ENCODE data around the gene USP47. TPM values are rescaled to one million over a fixed set of nuclear protein-coding genes. Genes with fewer than 3 reads are reported as not detected.

Gene USP47
- total and polyA plus RNA-seq, 2 experiments from 2014 or later: 16.3 to 36.7 TPM

DNA sequence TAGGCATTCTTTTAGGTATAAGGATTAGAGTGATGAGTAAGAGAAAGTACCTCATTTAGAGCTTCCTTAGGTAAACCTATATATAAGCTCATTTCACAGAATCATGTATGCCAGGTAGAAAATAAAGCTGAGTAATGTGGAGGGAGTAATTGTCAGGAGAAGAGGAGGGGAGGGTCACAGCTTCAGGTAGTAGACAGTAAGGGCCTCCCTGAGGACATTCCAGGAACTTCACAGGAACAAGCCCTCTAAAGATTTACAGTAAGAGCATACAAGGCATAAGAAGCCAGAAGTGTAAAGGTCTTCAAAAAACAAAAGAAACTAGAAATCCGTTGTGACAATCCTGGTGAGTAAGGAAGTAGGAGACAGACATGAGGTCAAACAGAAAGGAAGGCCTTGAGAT is 57.6 kb downstream of the USP47 start:
- no peak overlapping the region for H3K27ac ChIP-seq (ENCODE audit: low read depth)
- no peaks in the 10 kb centered on the region for H3K27me3 ChIP-seq (ENCODE audit: insufficient read depth)
- H3K4me1 ChIP-seq (ENCODE audit: insufficient read depth): peaks cover 4% of the 10 kb centered on the region; the same call in 1 of the 2 replicates
- peaks cover 8% of the 10 kb centered on the region; the same call in 1 of the 3 replicates for H3K4me1 Mint-ChIP-seq
- no peaks in the 10 kb centered on the region; the same call in 1 of the 2 replicates for H3K36me3 ChIP-seq (ENCODE audit: insufficient read depth)
- no peaks in the 10 kb centered on the region for H3K9me3 Mint-ChIP-seq
- no peaks in the 10 kb centered on the region for H3K9me2 ChIP-seq (ENCODE audit: insufficient read depth)
- H3K4me3 ChIP-seq: no peak overlapping the region
- ATAC-seq (peak; percentile 81), DNase-seq (ENCODE audit: low spot score) (peak; percentile 46)
- H3K4me2 ChIP-seq: no peak overlapping the region
- H4K20me1 ChIP-seq (replicated peaks; ENCODE audit: insufficient read depth): no peaks in the 10 kb centered on the region
- H3K36me3 Mint-ChIP-seq (ENCODE audit: low read depth): no peaks in the 10 kb centered on the region
- H3K4me3 Mint-ChIP-seq: no peak overlapping the region
- no peak overlapping the region for H3K27ac Mint-ChIP-seq
- no peaks in the 10 kb centered on the region for H3K27me3 Mint-ChIP-seq (ENCODE audit: insufficient read depth, low read depth, poor library complexity)
- no peaks in the 10 kb centered on the region for H3F3A ChIP-seq (replicated peaks; ENCODE audit: low read depth)
- H2AFZ ChIP-seq: no peak overlapping the region
- TF ChIP-seq ZNF462 (CRISPR knock-in tag; IDR thresholded peaks at IDR 0.05) (no peak), CTCF (conservative IDR thresholded peaks at IDR 0.05; ENCODE audit: low read depth in 2 of 2) (peak; percentile 29 to 35; a peak in 3 of 4 replicates)
- H3K79me2 ChIP-seq (replicated peaks; ENCODE audit: insufficient read depth): no peaks in the 10 kb centered on the region

GRCh38 chr11:11901929-11902328 is 60.2 kb downstream of the USP47 start:
- Mint-ChIP-seq H3K27ac (no peak overlapping the region), H3K4me3 (no peak overlapping the region), H3K9me3 (no peaks in the 10 kb centered on the region), H3K36me3 (ENCODE audit: low read depth) (no peaks in the 10 kb centered on the region), H3K4me1 (0 out of 3 replicates have a peak, but pooled peaks cover 3% of the 10 kb centered on the region), H3K27me3 (ENCODE audit: insufficient read depth, low read depth, poor library complexity) (no peaks in the 10 kb centered on the region)
- H3K27ac ChIP-seq (ENCODE audit: low read depth): no peak overlapping the region
- no peaks in the 10 kb centered on the region for H3K27me3 ChIP-seq (ENCODE audit: insufficient read depth)
- H3K9me2 ChIP-seq (ENCODE audit: insufficient read depth): no peaks in the 10 kb centered on the region
- H3F3A ChIP-seq (replicated peaks; ENCODE audit: low read depth): no peaks in the 10 kb centered on the region
- no peaks in the 10 kb centered on the region; the same call in 1 of the 2 replicates for H3K36me3 ChIP-seq (ENCODE audit: insufficient read depth)
- ATAC-seq (no peak), DNase-seq (ENCODE audit: low spot score) (no peak)
- H2AFZ ChIP-seq: no peak overlapping the region
- H3K79me2 ChIP-seq (replicated peaks; ENCODE audit: insufficient read depth): no peaks in the 10 kb centered on the region
- no peak overlapping the region for H3K4me3 ChIP-seq
- no peaks in the 10 kb centered on the region for H3K4me1 ChIP-seq (ENCODE audit: insufficient read depth)
- H3K4me2 ChIP-seq: no peak overlapping the region
- 0 out of 2 replicates have a peak, but pooled peaks cover 3% of the 10 kb centered on the region for H4K20me1 ChIP-seq (replicated peaks; ENCODE audit: insufficient read depth)
- TF ChIP-seq REST (IDR thresholded peaks at IDR 0.05; ENCODE audit: unreplicated experiment): no peak
- TF ChIP-seq, protein P1, sequence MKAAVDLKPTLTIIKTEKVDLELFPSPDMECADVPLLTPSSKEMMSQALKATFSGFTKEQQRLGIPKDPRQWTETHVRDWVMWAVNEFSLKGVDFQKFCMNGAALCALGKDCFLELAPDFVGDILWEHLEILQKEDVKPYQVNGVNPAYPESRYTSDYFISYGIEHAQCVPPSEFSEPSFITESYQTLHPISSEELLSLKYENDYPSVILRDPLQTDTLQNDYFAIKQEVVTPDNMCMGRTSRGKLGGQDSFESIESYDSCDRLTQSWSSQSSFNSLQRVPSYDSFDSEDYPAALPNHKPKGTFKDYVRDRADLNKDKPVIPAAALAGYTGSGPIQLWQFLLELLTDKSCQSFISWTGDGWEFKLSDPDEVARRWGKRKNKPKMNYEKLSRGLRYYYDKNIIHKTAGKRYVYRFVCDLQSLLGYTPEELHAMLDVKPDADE (IDR thresholded peaks at IDR 0.05): no peak
- no peak for TF ChIP-seq NANOG (IDR thresholded peaks at IDR 0.05; ENCODE audit: borderline replicate concordance)
- TF ChIP-seq EZH2phosphoT487 (IDR thresholded peaks at IDR 0.05; ENCODE audit: unreplicated experiment): no peak
- TF ChIP-seq ZNF331 (CRISPR knock-in tag; IDR thresholded peaks at IDR 0.05; ENCODE audit: low read depth): no peak
- no peak for TF ChIP-seq POLR2AphosphoS5 (IDR thresholded peaks at IDR 0.05; ENCODE audit: low read depth)
